Cardiac atrium fibroblast (primary cell): ENCODE measurements around the gene AOC2. TPM values are rescaled to one million over a fixed set of nuclear protein-coding genes. Genes with fewer than 3 reads are reported as not detected.

Source experiments
- total RNA-seq: library from RNA; depleted of rRNA; stranded (reverse); fragments of >200 nt; gene quantifications from 2 replicates; pipeline ENCODE4 v1.2.3, GENCODE V29; 2015

AOC2 gene, protein sequence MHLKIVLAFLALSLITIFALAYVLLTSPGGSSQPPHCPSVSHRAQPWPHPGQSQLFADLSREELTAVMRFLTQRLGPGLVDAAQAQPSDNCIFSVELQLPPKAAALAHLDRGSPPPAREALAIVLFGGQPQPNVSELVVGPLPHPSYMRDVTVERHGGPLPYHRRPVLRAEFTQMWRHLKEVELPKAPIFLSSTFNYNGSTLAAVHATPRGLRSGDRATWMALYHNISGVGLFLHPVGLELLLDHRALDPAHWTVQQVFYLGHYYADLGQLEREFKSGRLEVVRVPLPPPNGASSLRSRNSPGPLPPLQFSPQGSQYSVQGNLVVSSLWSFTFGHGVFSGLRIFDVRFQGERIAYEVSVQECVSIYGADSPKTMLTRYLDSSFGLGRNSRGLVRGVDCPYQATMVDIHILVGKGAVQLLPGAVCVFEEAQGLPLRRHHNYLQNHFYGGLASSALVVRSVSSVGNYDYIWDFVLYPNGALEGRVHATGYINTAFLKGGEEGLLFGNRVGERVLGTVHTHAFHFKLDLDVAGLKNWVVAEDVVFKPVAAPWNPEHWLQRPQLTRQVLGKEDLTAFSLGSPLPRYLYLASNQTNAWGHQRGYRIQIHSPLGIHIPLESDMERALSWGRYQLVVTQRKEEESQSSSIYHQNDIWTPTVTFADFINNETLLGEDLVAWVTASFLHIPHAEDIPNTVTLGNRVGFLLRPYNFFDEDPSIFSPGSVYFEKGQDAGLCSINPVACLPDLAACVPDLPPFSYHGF
- 0.65 TPM in 1 of 2 replicates, not detected in the other for total RNA-seq

GRCh38 chr17:42844271-42844670 is at the start of gene AOC2:
Gene AOC2 (plus strand): TSS chr17:42844580. CDS start chr17:42844627, 47 bp downstream.

DNA sequence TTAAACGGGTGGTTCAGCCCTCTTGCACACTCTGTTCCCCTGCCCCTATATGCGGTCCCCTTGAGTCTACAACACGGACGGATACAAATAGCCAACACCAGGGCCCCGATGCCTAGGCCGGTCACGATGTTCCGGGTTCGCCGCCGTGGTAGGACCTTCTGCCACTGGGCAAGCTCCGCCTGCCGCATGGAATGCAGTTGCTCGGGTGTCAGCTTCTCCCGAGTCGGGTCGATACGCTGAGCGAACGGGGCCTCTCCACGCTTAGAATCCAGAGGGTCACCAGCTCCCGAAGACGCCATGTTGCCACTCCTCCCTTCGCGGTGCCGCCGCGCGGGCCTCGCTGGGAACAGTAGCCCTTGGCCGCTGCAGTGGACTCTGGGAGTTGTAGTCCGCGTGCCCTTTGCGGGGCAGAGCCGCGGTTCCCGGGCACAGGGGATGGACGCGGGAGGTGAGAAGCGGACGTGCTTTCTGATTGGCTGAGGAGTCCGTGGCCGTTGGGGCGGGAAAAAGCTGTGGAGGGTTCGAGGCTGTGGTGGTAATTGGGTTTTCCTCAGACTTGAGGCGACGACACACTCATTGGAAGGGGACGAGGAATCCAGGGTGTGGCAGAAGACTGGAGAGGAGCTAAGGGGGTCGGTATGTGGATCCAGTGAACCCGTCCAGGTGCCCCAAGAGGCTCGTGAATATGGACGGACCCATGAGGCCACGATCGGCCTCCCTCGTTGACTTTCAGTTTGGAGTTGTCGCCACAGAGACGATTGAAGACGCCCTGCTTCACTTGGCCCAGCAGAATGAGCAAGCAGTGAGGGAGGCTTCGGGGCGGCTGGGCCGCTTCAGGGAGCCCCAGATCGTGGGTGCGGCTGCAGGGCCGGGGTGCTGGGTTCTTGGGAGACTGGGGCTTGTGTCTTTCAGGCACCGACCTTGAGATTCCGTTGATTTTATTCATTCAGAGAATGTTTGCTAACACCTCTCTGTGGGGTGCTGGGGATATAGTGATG is 45.7 kb upstream of the AOC2 start, which contains the start of the genes CNTD1 and COA3:
CNTD1 (plus strand) TSS at position 479 of the 998 bp plus-strand sequence; CDS start at position 686, 207 bp downstream.
COA3 (minus strand) TSS at position 322 of the 998 bp plus-strand sequence; CDS start at position 299, 23 bp downstream.

GRCh38 chr17:42832934-42833766 is 11.2 kb upstream of the AOC2 start, which contains the start of gene PSME3:
Gene PSME3 (plus strand): TSS chr17:42833397. CDS start chr17:42833632, 235 bp downstream.

DNA sequence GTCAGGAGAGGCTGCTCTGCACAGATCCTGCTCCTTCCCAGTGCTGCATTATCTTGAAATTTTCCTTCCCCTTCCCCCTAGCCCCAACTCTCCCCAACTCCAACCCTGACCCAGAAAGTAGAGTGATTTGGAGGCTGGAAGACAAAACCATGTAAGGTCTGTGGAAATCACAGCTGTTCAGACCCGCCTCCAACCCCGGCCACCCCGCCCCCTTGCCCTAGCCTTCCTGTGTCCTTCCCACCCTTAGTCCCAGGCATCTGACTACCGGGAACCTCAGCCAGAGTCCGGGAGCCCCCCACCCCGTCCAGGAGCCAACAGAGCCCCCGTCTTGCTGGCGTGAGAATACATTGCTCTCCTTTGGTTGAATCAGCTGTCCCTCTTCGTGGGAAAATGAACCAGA is 6.6 kb downstream of the AOC2 start, which contains the start of gene AOC3:
AOC3 (plus strand) TSS at position 246 of the 400 bp plus-strand sequence; CDS start at position 391, 145 bp downstream.

Other genes with a start within 250 kb of the AOC2 start
- gene RETREG3, start 235.2 kb upstream of the AOC2 start, total RNA-seq: 48.9 and 51.7 TPM in 2 replicates
- gene TUBG1, start 234.9 kb upstream of the AOC2 start, total RNA-seq: 43.9 and 57.3 TPM in 2 replicates
- gene TUBG2, start 185.3 kb upstream of the AOC2 start, total RNA-seq: 10.9 and 11.2 TPM in 2 replicates
- 19.6 and 19.9 TPM in 2 replicates for gene PLEKHH3, start 167.6 kb upstream of the AOC2 start, total RNA-seq
- gene CCR10, start 162.7 kb upstream of the AOC2 start, total RNA-seq: 1.3 and 7.8 TPM in 2 replicates
- gene CNTNAP1, start 162.0 kb upstream of the AOC2 start, total RNA-seq: 25.3 and 49.4 TPM in 2 replicates
- 9.6 and 13.5 TPM in 2 replicates for gene EZH1, start 99.5 kb upstream of the AOC2 start, total RNA-seq
- 0.65 and 1.4 TPM in 2 replicates for gene RAMP2, start 83.4 kb upstream of the AOC2 start, total RNA-seq
- gene VPS25, start 71.1 kb upstream of the AOC2 start, total RNA-seq: 77.3 and 82.1 TPM in 2 replicates
- gene WNK4, start 64.0 kb upstream of the AOC2 start, total RNA-seq: 2.0 and 4.1 TPM in 2 replicates
- gene COA3, start 45.9 kb upstream of the AOC2 start, total RNA-seq: 64.2 and 69.5 TPM in 2 replicates
- not detected in 2 replicates for gene CNTD1, start 45.7 kb upstream of the AOC2 start, total RNA-seq
- gene BECN1, start 20.3 kb upstream of the AOC2 start, total RNA-seq: 68.6 and 74.5 TPM in 2 replicates
- 67.7 and 107 TPM in 2 replicates for gene PSME3, start 11.2 kb upstream of the AOC2 start, total RNA-seq
- not detected in 2 replicates for gene AOC3, start 6.6 kb downstream of the AOC2 start, total RNA-seq
- not detected in 2 replicates for gene G6PC1, start 56.2 kb downstream of the AOC2 start, total RNA-seq
- gene AARSD1, start 119.9 kb downstream of the AOC2 start, total RNA-seq: 23.5 and 32.2 TPM in 2 replicates
- not detected in 2 replicates for gene PTGES3L, start 135.5 kb downstream of the AOC2 start, total RNA-seq
- 7.6 and 9.0 TPM in 2 replicates for gene RUNDC1, start 136.0 kb downstream of the AOC2 start, total RNA-seq
- gene RPL27, start 153.8 kb downstream of the AOC2 start, total RNA-seq: 1,314 and 1,460 TPM in 2 replicates
- 40.6 and 44.4 TPM in 2 replicates for gene IFI35, start 162.2 kb downstream of the AOC2 start, total RNA-seq
- gene VAT1, start 177.8 kb downstream of the AOC2 start, total RNA-seq: 194 and 208 TPM in 2 replicates
- 0.49 TPM in 1 of 2 replicates, not detected in the other for gene RND2, start 180.7 kb downstream of the AOC2 start, total RNA-seq